Stimulated activated naive CD8-positive, alpha-beta T cell treated with anti-CD3 and anti-CD28 coated beads, Interleukin-15, amount 100 ng/mL, for 72 hours (primary cell): ENCODE results near the gene CAMK2G.
"Not testable (repeated sequence)": the region's sequence is repeated elsewhere in the genome, so short reads cannot be mapped to it uniquely, and the experiment has no call there.

Source experiments
- ATAC-seq: fragments of 150-1000 bp; cut with Tn5 transposase; 2 replicates; pipeline ENCODE4 v1.10.0; 2021; ENCODE audit warnings: mild to moderate bottlenecking, moderate library complexity
- DNase-seq, 2 donors: peaks; one replicate each; pipeline ENCODE4 v3.0.0; 2021 to 2022
- H3K27ac Mint-ChIP-seq, 2 donors: one replicate each; pipeline ENCODE4 v1.8.0; 2022; ENCODE audit warnings: mild to moderate bottlenecking in 2 of 2, mixed read lengths in 2 of 2, moderate library complexity in 2 of 2
- H3K27me3 Mint-ChIP-seq: one replicate; pipeline ENCODE4 v1.8.0; 2022; ENCODE audit warnings: mixed read lengths
- H3K4me1 Mint-ChIP-seq: one replicate; pipeline ENCODE4 v1.8.0; 2022; ENCODE audit warnings: mild to moderate bottlenecking, mixed read lengths
- H3K4me3 Mint-ChIP-seq, 2 donors: one replicate each; pipeline ENCODE4 v1.8.0; 2022; ENCODE audit warnings: mild to moderate bottlenecking in 2 of 2, mixed read lengths in 2 of 2, moderate library complexity in 1 of 2
- H3K9me3 Mint-ChIP-seq, 2 donors: one replicate each; pipeline ENCODE4 v1.8.0; 2022; ENCODE audit warnings: mixed read lengths in 2 of 2

CAMK2G gene

GRCh38 chr10:73847031-73847430, 27.3 kb downstream of the CAMK2G start:
- no peaks in the 10 kb centered on the region for H3K9me3 Mint-ChIP-seq
- no peak overlapping the region for H3K27ac Mint-ChIP-seq
- H3K4me1 Mint-ChIP-seq, result peaks cover 16% of the 10 kb centered on the region
- no peak for DNase-seq
- H3K4me3 Mint-ChIP-seq, result no peak overlapping the region
- no peaks in the 10 kb centered on the region for H3K27me3 Mint-ChIP-seq
- ATAC-seq, result no peak

- ATAC-seq, result no peak
- H3K27ac Mint-ChIP-seq, result no peak overlapping the region
- no peaks in the 10 kb centered on the region for H3K4me1 Mint-ChIP-seq
- DNase-seq, result no peak
- H3K4me3 Mint-ChIP-seq, result no peak overlapping the region
- H3K9me3 Mint-ChIP-seq, result no peaks in the 10 kb centered on the region
- H3K27me3 Mint-ChIP-seq, result no peaks in the 10 kb centered on the region
Measured at GRCh38 chr10:73843261-73843660, 31.1 kb downstream of the CAMK2G start.

- no peak overlapping the region for H3K4me3 Mint-ChIP-seq
Measured at GRCh38 chr10:73842349-73842748, 32.0 kb downstream of the CAMK2G start.

GRCh38 chr10:73841526-73842285, 32.6 kb downstream of the CAMK2G start:
- no peaks in the 10 kb centered on the region for H3K27me3 Mint-ChIP-seq
- no peak overlapping the region for H3K4me3 Mint-ChIP-seq
- no peak for DNase-seq
- no peaks in the 10 kb centered on the region for H3K9me3 Mint-ChIP-seq
- no peak for ATAC-seq
- H3K27ac Mint-ChIP-seq, result peak overlapping the region in 1 of 2 donors; percentile 28
- H3K4me1 Mint-ChIP-seq, result no peaks in the 10 kb centered on the region

More at GRCh38 chr10:73842349-73842748, 32.0 kb downstream of the CAMK2G start:
- Mint-ChIP-seq H3K27ac (no peak overlapping the region), H3K9me3 (no peaks in the 10 kb centered on the region), H3K27me3 (no peaks in the 10 kb centered on the region), H3K4me1 (no peaks in the 10 kb centered on the region)
- ATAC-seq (no peak), DNase-seq (no peak)

DNA sequence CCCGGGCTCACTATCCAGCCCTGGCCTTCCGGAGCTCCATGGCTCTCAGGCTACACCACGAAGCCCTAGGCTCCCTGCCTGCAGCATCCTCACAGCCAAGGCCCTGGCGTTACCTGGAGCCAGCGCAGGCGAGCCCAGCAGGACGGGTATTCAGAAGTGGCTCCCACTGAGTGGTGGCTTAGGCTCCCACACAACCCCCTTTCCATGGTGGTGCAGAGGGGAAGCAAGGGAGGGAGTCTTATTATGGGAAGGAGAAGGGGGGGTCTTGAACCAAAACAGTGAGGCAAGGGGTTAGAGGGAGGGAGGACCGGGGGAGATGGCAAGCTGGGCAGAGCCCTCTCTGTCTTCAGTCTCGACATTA, 33.3 kb downstream of the CAMK2G start:
- Mint-ChIP-seq H3K9me3 (no peaks in the 10 kb centered on the region), H3K27me3 (no peaks in the 10 kb centered on the region), H3K4me3 (no peak overlapping the region), H3K4me1 (no peaks in the 10 kb centered on the region), H3K27ac (no peak overlapping the region)
- ATAC-seq (no peak), DNase-seq (no peak)

- ATAC-seq, result no peak
- H3K9me3 Mint-ChIP-seq, result no peaks in the 10 kb centered on the region
- H3K4me3 Mint-ChIP-seq, result no peak overlapping the region
- no peaks in the 10 kb centered on the region for H3K27me3 Mint-ChIP-seq
- peak overlapping the region in 1 of 2 donors; percentile 38 for H3K27ac Mint-ChIP-seq
- H3K4me1 Mint-ChIP-seq, result no peaks in the 10 kb centered on the region
- no peak for DNase-seq
Measured at GRCh38 chr10:73840403-73841060, 33.8 kb downstream of the CAMK2G start.

DNA sequence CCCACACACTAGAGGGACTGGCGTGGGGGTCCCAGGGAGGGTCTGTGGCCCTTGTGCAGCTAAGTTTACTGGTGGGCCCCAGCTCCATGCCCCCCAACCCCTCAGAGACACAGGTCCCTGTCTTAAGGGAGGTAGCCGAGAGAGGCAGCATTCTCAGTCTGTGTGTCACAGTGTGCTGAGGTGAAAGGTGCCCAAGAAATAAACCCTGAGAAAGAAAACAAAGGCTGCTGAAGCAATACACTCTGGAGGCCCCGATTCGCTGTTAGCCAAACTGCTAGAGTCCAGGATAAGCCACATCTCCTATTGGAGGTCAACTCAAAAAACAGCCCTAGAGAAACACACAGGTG, 34.3 kb downstream of the CAMK2G start:
- peak overlapping the region in 1 of 2 donors; percentile 38 for H3K27ac Mint-ChIP-seq

GRCh38 chr10:73839276-73839966, 34.9 kb downstream of the CAMK2G start:
- Mint-ChIP-seq H3K27me3 (no peaks in the 10 kb centered on the region), H3K4me3 (no peak overlapping the region), H3K9me3 (no peaks in the 10 kb centered on the region), H3K27ac (no peak overlapping the region), H3K4me1 (no peaks in the 10 kb centered on the region)
- ATAC-seq (no peak), DNase-seq (no peak)

More for the DNA sequence above, 34.3 kb downstream of the CAMK2G start:
- no peaks in the 10 kb centered on the region for H3K27me3 Mint-ChIP-seq
- no peak for ATAC-seq
- H3K4me1 Mint-ChIP-seq, result no peaks in the 10 kb centered on the region
- H3K4me3 Mint-ChIP-seq, result no peak overlapping the region
- H3K9me3 Mint-ChIP-seq, result no peaks in the 10 kb centered on the region
- no peak for DNase-seq

DNA sequence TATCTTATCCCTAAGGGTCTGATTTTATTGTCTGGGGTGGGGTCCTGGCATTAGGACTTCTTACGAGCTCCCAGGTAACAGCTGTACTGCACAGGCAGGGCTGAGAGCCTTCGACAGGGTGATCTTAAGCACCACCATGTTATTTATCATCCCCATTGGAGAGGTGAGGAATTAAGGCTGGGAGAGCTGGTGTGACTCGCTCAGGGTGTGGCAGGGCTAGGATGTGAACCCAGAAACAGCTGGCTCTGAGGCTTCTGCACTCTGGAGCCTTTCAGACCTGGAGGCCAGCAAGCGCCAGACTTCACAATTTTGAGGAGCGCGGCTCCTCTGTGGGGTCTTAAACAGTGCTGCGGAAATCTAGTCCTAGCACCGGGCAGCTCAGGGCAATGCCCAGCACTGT, 35.5 kb downstream of the CAMK2G start:
- Mint-ChIP-seq H3K27me3 (no peaks in the 10 kb centered on the region), H3K4me1 (no peaks in the 10 kb centered on the region), H3K4me3 (no peak overlapping the region), H3K9me3 (no peaks in the 10 kb centered on the region), H3K27ac (peak overlapping the region in 1 of 2 donors; percentile 34)
- DNase-seq (no peak), ATAC-seq (no peak)

DNA sequence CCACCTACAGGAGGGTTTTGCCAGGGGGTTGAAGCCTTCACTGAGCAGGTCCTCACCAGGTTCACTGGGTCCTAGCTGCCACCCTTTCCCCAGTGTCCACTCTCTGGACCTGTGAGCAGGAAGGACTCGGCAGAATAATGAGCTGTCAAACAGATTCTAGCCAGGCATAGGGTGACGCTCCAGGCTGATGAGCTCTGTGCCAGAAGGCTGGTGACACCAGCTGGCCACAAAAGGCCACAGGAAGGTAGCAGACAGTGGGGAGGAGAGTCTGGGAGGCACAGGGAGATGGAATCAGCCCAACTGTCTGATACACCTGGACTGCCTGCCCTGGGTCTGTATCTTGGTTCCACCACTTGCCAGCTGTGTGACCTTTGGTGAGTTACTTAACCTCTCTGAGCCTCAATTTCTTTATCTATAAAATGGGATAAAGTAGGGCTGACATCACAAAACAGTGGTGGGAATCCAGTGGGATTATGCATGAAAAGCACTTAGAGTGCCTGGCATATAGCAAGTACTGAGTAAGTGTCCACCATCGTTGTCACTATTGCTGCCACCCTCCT, 36.3 kb downstream of the CAMK2G start:
- no peaks in the 10 kb centered on the region for H3K9me3 Mint-ChIP-seq

GRCh38 chr10:73837072-73837471, 37.3 kb downstream of the CAMK2G start:
- Mint-ChIP-seq H3K4me1 (no peaks in the 10 kb centered on the region), H3K27ac (peak overlapping the region in 1 of 2 donors; percentile 34), H3K27me3 (no peaks in the 10 kb centered on the region), H3K9me3 (no peaks in the 10 kb centered on the region), H3K4me3 (no peak overlapping the region)
- DNase-seq (no peak), ATAC-seq (no peak)

More for the DNA sequence above, 36.3 kb downstream of the CAMK2G start:
- no peaks in the 10 kb centered on the region for H3K4me1 Mint-ChIP-seq
- no peak for ATAC-seq
- no peaks in the 10 kb centered on the region for H3K27me3 Mint-ChIP-seq
- H3K4me3 Mint-ChIP-seq, result no peak overlapping the region
- peak overlapping the region in 1 of 2 donors; percentile 54 for H3K27ac Mint-ChIP-seq
- DNase-seq, result no peak

DNA sequence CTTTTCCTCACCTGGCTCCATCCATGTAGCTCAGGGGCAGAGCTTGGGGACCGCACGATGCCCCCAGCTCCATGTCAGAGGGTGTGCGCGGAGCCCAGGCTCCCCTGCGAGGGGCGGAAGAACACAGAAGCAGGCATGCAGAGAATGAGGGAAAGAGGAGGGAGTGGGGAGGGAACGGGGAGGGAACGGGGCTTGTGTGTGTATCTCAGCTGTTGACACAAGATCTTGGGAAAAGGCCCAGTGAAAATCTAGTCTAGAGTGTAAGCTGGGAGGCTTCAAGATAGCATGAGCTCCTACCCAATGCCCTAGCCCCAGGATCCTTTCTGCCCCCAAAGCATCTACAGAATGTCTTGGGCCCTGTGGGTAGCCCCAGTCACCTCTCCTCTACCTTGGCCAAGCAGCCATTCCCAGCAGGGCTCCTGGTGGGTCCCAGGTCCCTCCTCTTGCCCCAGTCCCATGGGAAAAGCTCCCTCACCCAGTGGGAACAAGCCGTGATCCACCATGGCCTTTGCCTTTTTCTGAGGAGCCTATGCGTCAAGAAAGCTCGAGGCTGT, 37.9 kb downstream of the CAMK2G start:
- no peak overlapping the region for H3K4me3 Mint-ChIP-seq

DNA sequence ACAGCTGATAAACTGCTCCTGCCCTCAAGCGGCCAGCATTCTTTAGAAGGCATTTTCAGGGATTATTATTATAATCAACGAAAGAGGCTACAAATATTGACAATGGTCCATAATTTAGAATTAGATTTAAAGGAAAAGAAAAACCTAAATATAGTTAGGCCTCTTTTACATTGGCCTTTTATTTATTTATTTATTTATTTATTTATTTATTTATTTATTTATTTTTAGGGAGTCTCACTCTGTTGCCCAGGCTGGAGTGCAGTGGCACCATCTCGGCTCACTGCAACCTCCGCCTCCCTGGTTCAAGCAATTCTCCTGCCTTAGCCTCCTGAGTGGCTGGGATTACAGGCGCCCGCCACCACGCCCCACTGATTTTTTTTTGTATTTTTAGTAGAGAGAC, 45.3 kb downstream of the CAMK2G start:
- H3K27ac Mint-ChIP-seq, H3K27me3 Mint-ChIP-seq, ATAC-seq, H3K9me3 Mint-ChIP-seq, H3K4me1 Mint-ChIP-seq, H3K4me3 Mint-ChIP-seq, DNase-seq: not testable (repeated sequence)

More for the DNA sequence above, 37.9 kb downstream of the CAMK2G start:
- Mint-ChIP-seq H3K9me3 (no peaks in the 10 kb centered on the region), H3K4me1 (no peaks in the 10 kb centered on the region), H3K27ac (no peak overlapping the region), H3K27me3 (no peaks in the 10 kb centered on the region)
- DNase-seq (no peak), ATAC-seq (no peak)

- DNase-seq (no peak), ATAC-seq (no peak)
- Mint-ChIP-seq H3K9me3 (no peaks in the 10 kb centered on the region), H3K27me3 (no peaks in the 10 kb centered on the region), H3K4me1 (no peaks in the 10 kb centered on the region), H3K27ac (peak overlapping the region in 1 of 2 donors; percentile 82), H3K4me3 (no peak overlapping the region)
Measured at GRCh38 chr10:73828161-73828560, 46.2 kb downstream of the CAMK2G start.

GRCh38 chr10:73827346-73828089, 46.8 kb downstream of the CAMK2G start:
- Mint-ChIP-seq H3K27ac (peak overlapping the region in 1 of 2 donors; percentile 82), H3K9me3 (no peaks in the 10 kb centered on the region), H3K4me1 (no peaks in the 10 kb centered on the region), H3K4me3 (no peak overlapping the region), H3K27me3 (no peaks in the 10 kb centered on the region)
- no peak for DNase-seq
- ATAC-seq, result no peak
